Measurements from ENCODE around the gene SURF2.

The SURF2 gene

GRCh38 chr9:133335924-133336811 is 20.2 kb upstream of the SURF2 start, which contains the start of gene SURF6:
SURF6 (minus strand) TSS chr9:133336188; CDS start chr9:133336132, 56 bp downstream.
- peak; percentile 86 to 95 (median 92) for DNase-seq (ENCODE audit: low read depth in 4 of 4, low spot score in 1 of 4)

GRCh38 chr9:133339641-133340040 is 16.7 kb upstream of the SURF2 start:
- no peak for DNase-seq (ENCODE audit: low read depth in 4 of 4, low spot score in 1 of 4)

GRCh38 chr9:133340256-133340655 is 16.1 kb upstream of the SURF2 start:
- DNase-seq (ENCODE audit: low read depth in 4 of 4, low spot score in 1 of 4) = no peak

DNA sequence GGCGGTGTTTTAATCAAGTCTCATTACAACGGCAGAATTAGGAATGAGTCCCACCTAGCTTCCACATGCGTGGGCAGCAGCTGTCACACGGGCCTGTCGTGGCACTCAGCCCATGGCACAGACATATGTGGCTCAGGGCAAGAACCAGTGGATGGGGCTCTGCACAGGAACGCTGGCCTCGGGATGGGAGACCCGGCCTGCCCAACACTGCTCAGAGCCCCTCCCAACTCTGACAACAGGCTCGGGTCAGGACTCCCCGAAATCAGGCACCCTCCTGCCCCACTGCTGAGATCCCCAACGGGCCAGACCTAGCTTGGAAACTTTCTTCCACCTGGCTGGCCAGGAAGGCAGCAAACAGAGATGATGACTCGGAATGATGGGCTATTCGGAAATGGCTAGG is 15.4 kb upstream of the SURF2 start:
- DNase-seq (ENCODE audit: low read depth in 4 of 4, low spot score in 1 of 4) = no peak

- DNase-seq (ENCODE audit: low read depth in 4 of 4, low spot score in 1 of 4) = no peak
Measured at GRCh38 chr9:133341369-133342068, 14.8 kb upstream of the SURF2 start.

GRCh38 chr9:133342069-133342406 is 14.3 kb upstream of the SURF2 start:
- no peak for DNase-seq (ENCODE audit: low read depth in 4 of 4, low spot score in 1 of 4)

- DNase-seq (ENCODE audit: low read depth in 4 of 4, low spot score in 1 of 4) = no peak
Measured at GRCh38 chr9:133342570-133342969, 13.8 kb upstream of the SURF2 start.

DNA sequence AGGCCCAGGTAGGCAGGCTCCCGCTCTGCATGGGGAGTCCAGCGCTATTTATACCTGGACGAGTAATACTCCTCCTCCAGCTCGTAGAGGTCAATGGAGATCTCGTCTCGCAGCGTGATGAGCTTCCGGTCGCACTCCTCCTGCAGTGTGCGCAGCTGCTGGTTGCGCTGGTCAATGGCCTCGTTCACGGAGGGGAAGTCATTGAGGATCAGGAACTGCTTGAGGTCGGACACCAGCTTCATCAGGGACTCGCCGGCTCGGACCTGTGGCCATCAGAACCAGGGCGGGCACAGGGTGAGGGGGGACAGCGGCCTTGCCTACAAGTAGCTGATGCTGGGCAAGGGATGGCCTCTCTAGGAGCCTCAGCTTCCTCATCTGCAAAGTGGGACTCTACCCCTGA is 12.3 kb upstream of the SURF2 start:
- no peak for DNase-seq (ENCODE audit: low read depth in 4 of 4, low spot score in 1 of 4)

DNA sequence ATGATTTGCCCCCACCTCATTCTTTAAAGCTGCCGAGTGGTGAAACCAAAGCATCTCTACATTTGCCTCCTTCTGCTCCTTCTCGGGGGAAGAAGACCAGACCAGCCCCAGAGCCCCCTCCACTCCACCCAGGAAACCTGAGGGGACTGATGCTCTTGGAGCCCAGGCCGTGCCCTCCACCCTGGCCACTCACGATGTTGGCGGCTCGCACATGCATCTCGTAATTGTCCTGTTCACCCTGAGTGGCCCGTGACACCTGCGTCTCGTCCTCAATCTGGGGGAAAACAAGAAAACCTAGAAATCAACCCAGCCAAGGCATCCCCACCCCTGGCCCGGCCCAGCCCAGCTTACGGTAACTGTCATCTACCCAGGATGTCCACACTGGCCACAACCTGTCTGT is 11.4 kb upstream of the SURF2 start:
- DNase-seq (ENCODE audit: low read depth in 4 of 4, low spot score in 1 of 4) = no peak

GRCh38 chr9:133345596-133345995 is 10.8 kb upstream of the SURF2 start:
- no peak for DNase-seq (ENCODE audit: low read depth in 4 of 4, low spot score in 1 of 4)

GRCh38 chr9:133346021-133346785 is 10.1 kb upstream of the SURF2 start:
- DNase-seq (ENCODE audit: low read depth in 4 of 4, low spot score in 1 of 4) = no peak

- no peak for DNase-seq (ENCODE audit: low read depth in 4 of 4, low spot score in 1 of 4)
Measured at GRCh38 chr9:133347515-133347984, 8.8 kb upstream of the SURF2 start.

- peak; percentile 71 to 89 (median 86) for DNase-seq (ENCODE audit: low read depth in 4 of 4, low spot score in 1 of 4)
Measured at GRCh38 chr9:133347985-133348717, 8.2 kb upstream of the SURF2 start, which contains the start of the genes MED22 and RPL7A. MED22 (minus strand) TSS chr9:133348131; CDS start chr9:133346662, 1,469 bp downstream. RPL7A (plus strand) TSS chr9:133348218; CDS start chr9:133348244, 26 bp downstream.

- DNase-seq (ENCODE audit: low read depth in 4 of 4, low spot score in 1 of 4) = no peak
Measured at GRCh38 chr9:133348718-133349573, 7.4 kb upstream of the SURF2 start.

- no peak for DNase-seq (ENCODE audit: low read depth in 4 of 4, low spot score in 1 of 4)
Measured at GRCh38 chr9:133349965-133350616, 6.3 kb upstream of the SURF2 start.

DNA sequence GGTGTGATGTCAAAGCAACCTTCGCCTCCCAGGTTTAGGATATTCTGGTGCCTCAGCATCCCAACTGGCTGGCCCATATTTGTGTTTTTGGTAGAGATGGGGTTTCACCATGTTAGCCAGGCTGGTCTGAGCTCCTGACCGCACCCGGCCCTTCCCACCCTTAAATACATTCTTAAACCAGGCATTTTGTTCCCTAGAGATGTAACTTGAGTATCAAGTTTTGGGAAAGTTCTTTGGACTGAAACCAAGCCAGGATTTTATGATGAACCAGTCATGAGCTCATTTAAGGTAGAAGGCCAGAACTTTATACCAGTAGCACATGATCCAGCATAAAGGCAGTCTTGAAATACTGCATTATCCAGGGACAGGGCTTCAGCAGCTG is 4.8 kb upstream of the SURF2 start:
- no peak for DNase-seq (ENCODE audit: low read depth in 4 of 4, low spot score in 1 of 4)

GRCh38 chr9:133351908-133352634 is 4.3 kb upstream of the SURF2 start:
- DNase-seq (ENCODE audit: low read depth in 4 of 4, low spot score in 1 of 4) = no peak

GRCh38 chr9:133352635-133353340 is 3.6 kb upstream of the SURF2 start:
- no peak for DNase-seq (ENCODE audit: low read depth in 4 of 4, low spot score in 1 of 4)

Measured in stimulated activated CD4-positive, alpha-beta T cell treated with anti-CD3 and anti-CD28 coated beads, Interleukin-1b, Interleukin-23, amount 100 ng/mL, for 24 hours (primary cell).